ENCODE measurements around the gene SCFD2.

GRCh38 chr4:53306729-53307128 is 59.1 kb downstream of the SCFD2 start:
- TF ChIP-seq CTCF (IDR thresholded peaks at IDR 0.05 in 4 of 5, conservative IDR thresholded peaks at IDR 0.05 in 1 of 5) = no peak
- no peak for TF ChIP-seq POLR2A (IDR thresholded peaks at IDR 0.05)
